Sigmoid colon (tissue), 4 donors: ENCODE measurements around the gene ZNF225.

Experiments used
- EP300 ChIP-seq, 4 donors: sonication (generic); formaldehyde crosslinking; IDR thresholded peaks; one replicate each; pipeline ENCODE4 v1.6.1; 2017; ENCODE audit warnings: antibody characterized with exemption in 4 of 4
- POLR2A ChIP-seq, 2 donors: fragments of 450-650 bp; IDR thresholded peaks; one replicate each; pipeline ENCODE4 v1.6.1; 2016; ENCODE audit warnings: antibody characterized with exemption in 2 of 2, mild to moderate bottlenecking in 2 of 2, moderate library complexity in 2 of 2
- POLR2AphosphoS5 ChIP-seq, 4 donors: sonication (generic); formaldehyde crosslinking; IDR thresholded peaks; one replicate each; pipeline ENCODE4 v1.6.1; 2017; ENCODE audit warnings: antibody characterized with exemption in 4 of 4
- TF ChIP-seq, protein P1 (sequence below), 4 experiments: fragments of 450-650 bp in 3 of 4; fragments of 200-600 bp in 1 of 4; IDR thresholded peaks; one replicate each; pipeline ENCODE4 v1.5.1; 2016 to 2019; ENCODE audit warnings: antibody characterized with exemption in 4 of 4, mild to moderate bottlenecking in 3 of 4, moderate library complexity in 2 of 4

DNA sequence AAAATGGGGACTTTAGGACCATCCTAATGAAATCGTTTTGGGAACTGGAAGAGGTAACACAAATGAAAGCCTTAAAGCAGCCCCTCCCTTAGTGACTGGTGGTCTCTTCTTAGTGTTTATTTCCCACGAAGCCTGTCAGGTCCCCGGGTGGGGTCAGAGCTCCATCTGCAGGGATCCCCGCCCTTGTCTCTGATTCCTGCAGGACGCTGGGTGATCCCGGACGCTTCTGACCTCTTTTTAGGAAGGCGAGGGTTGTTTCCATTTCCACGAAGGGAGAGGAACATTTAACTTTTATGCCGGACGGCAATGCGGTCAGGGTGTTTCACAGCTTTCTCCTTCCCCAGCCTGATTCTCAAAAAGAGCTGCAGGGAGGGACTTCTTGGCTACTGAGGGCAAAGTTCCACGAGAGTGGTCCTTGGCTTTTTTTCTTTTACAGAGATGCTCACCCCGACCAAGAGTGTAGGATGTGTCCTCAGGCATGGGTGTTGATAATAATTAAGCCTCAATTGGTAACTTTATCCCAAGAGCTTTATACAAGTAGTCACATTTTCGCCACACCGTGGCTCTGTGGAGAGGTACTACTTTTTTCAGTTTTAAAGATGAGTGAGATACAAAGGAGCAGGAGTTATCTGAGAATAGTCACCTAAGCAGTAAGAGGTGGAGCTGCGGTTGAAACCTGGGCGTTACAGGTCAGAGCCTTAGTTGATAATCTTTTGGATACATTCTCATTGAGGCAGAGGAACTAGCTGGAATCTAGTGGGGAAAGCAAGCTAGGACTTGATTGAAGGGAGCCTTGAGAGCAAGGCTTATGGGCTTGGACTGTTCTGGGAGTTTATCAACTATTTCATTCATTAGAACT lies 40.4 kb upstream of the ZNF225 start:
- TF ChIP-seq, protein P1, sequence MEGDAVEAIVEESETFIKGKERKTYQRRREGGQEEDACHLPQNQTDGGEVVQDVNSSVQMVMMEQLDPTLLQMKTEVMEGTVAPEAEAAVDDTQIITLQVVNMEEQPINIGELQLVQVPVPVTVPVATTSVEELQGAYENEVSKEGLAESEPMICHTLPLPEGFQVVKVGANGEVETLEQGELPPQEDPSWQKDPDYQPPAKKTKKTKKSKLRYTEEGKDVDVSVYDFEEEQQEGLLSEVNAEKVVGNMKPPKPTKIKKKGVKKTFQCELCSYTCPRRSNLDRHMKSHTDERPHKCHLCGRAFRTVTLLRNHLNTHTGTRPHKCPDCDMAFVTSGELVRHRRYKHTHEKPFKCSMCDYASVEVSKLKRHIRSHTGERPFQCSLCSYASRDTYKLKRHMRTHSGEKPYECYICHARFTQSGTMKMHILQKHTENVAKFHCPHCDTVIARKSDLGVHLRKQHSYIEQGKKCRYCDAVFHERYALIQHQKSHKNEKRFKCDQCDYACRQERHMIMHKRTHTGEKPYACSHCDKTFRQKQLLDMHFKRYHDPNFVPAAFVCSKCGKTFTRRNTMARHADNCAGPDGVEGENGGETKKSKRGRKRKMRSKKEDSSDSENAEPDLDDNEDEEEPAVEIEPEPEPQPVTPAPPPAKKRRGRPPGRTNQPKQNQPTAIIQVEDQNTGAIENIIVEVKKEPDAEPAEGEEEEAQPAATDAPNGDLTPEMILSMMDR (IDR thresholded peaks at IDR 0.05): no peak
- TF ChIP-seq POLR2A (IDR thresholded peaks at IDR 0.05) (no peak), EP300 (IDR thresholded peaks at IDR 0.05) (no peak), POLR2AphosphoS5 (IDR thresholded peaks at IDR 0.05) (no peak)
